C4-2B (cell line): Measurements from ENCODE around the gene TESK2.
"Not testable (repeated sequence)": the region's sequence is repeated elsewhere in the genome, so short reads cannot be mapped to it uniquely, and the experiment has no call there.

Source experiments
- H3K27ac ChIP-seq: fragments of 450-650 bp; 2 replicates; pipeline ENCODE4 v1.5.1; 2017
- CTCF ChIP-seq: fragments of 450-650 bp; conservative IDR thresholded peaks from 2 replicates; pipeline ENCODE4 v1.5.1; 2017; ENCODE audit warnings: mild to moderate bottlenecking
- ZFX ChIP-seq: fragments of 450-650 bp; IDR thresholded peaks from 2 replicates; pipeline ENCODE4 v1.6.1; 2017

TESK2 gene

DNA sequence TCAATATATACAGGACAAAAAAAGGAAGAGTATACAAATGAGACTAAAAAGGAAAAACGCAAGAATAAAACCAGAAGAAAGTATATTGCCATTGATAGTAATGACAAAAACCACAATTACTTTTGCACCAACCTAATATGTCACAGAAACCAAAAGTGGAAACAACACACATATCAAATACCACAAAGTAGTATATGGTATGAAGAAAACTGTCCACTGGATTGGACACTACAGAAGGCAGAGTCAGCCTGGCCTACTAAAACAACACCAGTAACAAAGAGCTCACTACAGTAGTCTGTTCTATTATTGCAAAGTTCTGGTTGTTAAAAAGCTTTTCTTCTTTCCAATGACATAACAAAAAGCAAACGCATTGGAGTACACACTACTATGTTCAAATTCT is 17.7 kb downstream of the TESK2 start:
- TF ChIP-seq ZFX (no peak), CTCF (no peak)
- H3K27ac ChIP-seq = no peak overlapping the region

DNA sequence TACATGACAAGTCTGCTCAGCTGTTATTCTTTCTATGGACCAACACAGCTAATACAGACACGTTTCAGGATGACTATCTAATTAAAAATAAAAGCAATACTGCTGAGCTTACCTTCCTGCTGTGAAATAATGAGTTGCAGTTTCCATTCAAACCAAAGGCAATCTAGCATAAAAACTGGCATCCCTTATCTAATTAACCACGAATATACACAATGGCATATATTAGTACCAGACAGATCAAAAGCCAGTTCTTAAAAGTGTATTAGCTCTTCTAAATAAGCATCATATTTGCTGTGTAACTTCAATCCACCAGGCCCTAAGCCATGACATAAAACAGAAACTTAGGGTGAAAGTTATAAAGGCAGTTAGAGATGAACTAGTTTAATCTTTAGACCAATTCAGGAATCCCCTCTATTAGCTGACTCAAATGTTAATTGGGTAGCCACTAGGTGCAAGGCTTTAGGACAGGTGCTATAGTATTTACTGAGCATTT is 20.6 kb downstream of the TESK2 start:
- no peak overlapping the region for H3K27ac ChIP-seq
- TF ChIP-seq ZFX (no peak), CTCF (no peak)

DNA sequence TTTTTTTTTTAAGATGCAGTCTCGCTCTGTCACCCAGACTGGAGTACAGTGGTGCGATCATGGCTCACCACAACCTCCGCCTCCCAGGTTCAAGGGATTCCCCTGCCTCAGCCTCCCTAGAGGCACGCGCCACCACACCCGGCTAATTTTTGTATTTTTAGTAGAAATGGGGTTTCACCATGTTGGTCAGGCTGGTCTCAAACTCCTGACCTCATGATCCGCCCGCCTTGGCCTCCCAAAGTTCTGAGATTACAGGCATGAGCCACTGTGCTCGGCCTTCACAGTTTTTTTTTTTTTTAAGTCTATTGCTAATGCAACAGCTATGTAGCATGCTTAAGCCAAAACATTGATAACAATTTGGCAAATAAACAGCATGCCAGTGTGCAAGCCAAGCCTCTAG is 23.6 kb downstream of the TESK2 start:
- H3K27ac ChIP-seq = not testable (repeated sequence)

DNA sequence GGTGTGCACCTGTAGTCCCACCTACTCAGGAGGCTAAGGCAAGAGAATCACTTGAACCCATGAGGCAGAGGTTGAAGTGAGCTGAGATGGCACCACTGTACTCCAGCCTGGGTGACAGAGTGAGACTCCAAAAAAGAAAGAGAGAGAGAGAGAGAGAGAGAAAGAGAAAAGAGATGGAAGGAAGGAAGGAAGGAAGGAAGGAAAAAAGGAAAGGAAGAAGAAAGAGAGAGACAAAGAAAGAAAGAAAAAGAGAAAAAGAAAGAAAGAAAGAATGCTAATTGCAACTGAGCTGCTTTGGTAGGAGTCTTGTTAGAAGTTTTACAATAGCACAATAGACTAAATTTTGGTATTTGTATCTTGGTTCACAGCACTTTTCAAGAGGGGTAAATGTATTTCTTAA is 25.7 kb downstream of the TESK2 start:
- TF ChIP-seq ZFX (no peak), CTCF (no peak)
- H3K27ac ChIP-seq = no peak overlapping the region

- no peak overlapping the region for H3K27ac ChIP-seq
- TF ChIP-seq CTCF (no peak), ZFX (no peak)
These were observed 32.1 kb downstream of the TESK2 start for GRCh38 chr1:45458894-45459293.

GRCh38 chr1:45456531-45456930 is 34.4 kb downstream of the TESK2 start:
- TF ChIP-seq CTCF (no peak), ZFX (no peak)
- no peak overlapping the region for H3K27ac ChIP-seq

DNA sequence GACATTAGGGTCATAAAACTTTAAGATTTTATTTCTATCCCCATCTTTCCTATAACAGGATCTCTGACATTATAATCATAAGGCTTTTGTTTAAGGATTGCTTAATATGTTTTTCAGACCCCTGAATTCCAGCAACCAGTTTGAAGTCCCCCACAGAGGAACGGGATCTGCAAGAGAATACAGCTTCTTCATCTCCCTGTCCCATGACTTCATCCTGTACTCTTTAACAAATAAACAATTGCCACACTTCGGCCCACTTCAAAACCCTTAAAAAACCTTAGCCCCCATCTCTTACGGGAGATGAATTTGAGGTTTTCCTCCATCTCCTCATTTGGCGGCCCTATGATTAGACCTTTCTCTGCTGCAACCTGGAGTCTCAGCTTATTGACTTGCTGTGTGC is 35.8 kb downstream of the TESK2 start:
- TF ChIP-seq CTCF = no peak
- TF ChIP-seq ZFX = no peak
- H3K27ac ChIP-seq = no peak overlapping the region

DNA sequence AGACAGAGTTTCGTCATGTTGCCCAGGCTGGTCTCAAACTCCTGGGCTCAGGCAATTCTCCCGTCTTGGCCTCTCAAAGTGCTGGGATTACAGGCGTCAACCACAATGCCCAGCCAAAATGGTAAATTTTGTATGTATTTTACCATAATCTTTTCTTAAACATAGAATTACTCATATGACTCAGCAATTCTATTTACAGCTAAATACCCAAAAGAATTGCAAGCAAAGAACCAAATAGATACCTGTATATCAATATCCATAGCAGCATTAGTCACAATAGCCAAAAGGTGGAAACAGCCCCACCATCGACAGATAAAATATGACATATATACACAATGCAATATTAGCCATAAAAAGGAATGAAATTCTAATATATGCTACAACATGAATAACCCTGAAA is 36.5 kb downstream of the TESK2 start:
- no peak overlapping the region for H3K27ac ChIP-seq
- no peak for TF ChIP-seq ZFX

GRCh38 chr1:45452503-45452902 is 38.5 kb downstream of the TESK2 start:
- H3K27ac ChIP-seq = no peak overlapping the region
- TF ChIP-seq CTCF (no peak), ZFX (no peak)
